Measurements from ENCODE around the gene TPCN1. TPM values are rescaled to one million over a fixed set of nuclear protein-coding genes. Genes with fewer than 3 reads are reported as not detected.

Gene TPCN1
- total RNA-seq (2016; rRNA removed; fragmentation: Illumina TruSeq; extraction: Trizol) (3.8 and 8.0 TPM in 2 replicates), polyA plus RNA-seq (2011; rRNA removed) (26.8 and 33.5 TPM in 2 replicates), polyA minus RNA-seq (2011; rRNA and poly(A)+ RNA removed; ENCODE audit: low replicate concordance) (40.0 and 48.9 TPM in 2 replicates), Bru-seq, nascent RNA (percentile 53 among the genes with signal in this experiment), BruChase-seq, experiment 1, labeled RNA remaining after a 6-hour chase (percentile 62 among the genes with signal in this experiment), BruChase-seq, experiment 2, labeled RNA remaining after a 2-hour chase (percentile 55 among the genes with signal in this experiment)
- 4.4 and 4.6 TPM in 2 replicates for total RNA-seq (2016; cell fraction: cytosol; rRNA removed; fragmentation: Illumina TruSeq; extraction: Trizol; ENCODE audit: low read depth)
- 3.0 and 10.0 TPM in 2 replicates for total RNA-seq (2016; cell fraction: insoluble cytoplasmic fraction; rRNA removed; fragmentation: Illumina TruSeq; extraction: Trizol)
- 4.2 and 4.5 TPM in 2 replicates for total RNA-seq (2016; cell fraction: membrane; rRNA removed; fragmentation: Illumina TruSeq; extraction: Trizol)
- 12.3 and 15.7 TPM in 2 replicates for total RNA-seq (2016; cell fraction: nucleus; rRNA removed; fragmentation: Illumina TruSeq; extraction: Trizol)
- 10.3 and 10.4 TPM in 2 replicates for polyA plus RNA-seq (2011; cell fraction: cytosol; rRNA removed)
- 183 and 201 TPM in 2 replicates for polyA plus RNA-seq (2011; cell fraction: nucleus; rRNA removed)
- 18.0 and 21.8 TPM in 2 replicates for polyA plus RNA-seq (2012)
- polyA plus RNA-seq (2016; cell fraction: cytosol; fragmentation: Illumina TruSeq; extraction: Trizol; ENCODE audit: low read depth) = 0.84 and 1.4 TPM in 2 replicates
- polyA plus RNA-seq (2016; cell fraction: insoluble cytoplasmic fraction; fragmentation: Illumina TruSeq; extraction: Trizol; ENCODE audit: low read depth) = 3.5 and 4.1 TPM in 2 replicates
- 2.5 and 2.8 TPM in 2 replicates for polyA plus RNA-seq (2016; cell fraction: membrane; fragmentation: Illumina TruSeq; extraction: Trizol; ENCODE audit: low read depth)
- polyA plus RNA-seq (2016; cell fraction: nucleus; fragmentation: Illumina TruSeq; extraction: Trizol; ENCODE audit: insufficient read depth, low read depth) = 42.1 and 42.8 TPM in 2 replicates
- polyA minus RNA-seq (2011; cell fraction: cytosol; rRNA and poly(A)+ RNA removed) = 7.3 and 9.8 TPM in 2 replicates
- polyA minus RNA-seq (2011; cell fraction: nucleus; rRNA and poly(A)+ RNA removed) = 45.8 and 47.1 TPM in 2 replicates
- long read RNA-seq, experiment 1, full-length matches to known transcripts = 1 of 8 reads
- long read RNA-seq, experiment 1, partial matches to known transcripts = 0 of 8 reads
- long read RNA-seq, experiment 1, other reads (novel, unspliced or antisense) = 7 of 8 reads
- long read RNA-seq, experiment 2, full-length matches to known transcripts = 2 of 27 reads
- long read RNA-seq, experiment 2, partial matches to known transcripts = 5 of 27 reads
- long read RNA-seq, experiment 2, other reads (novel, unspliced or antisense) = 20 of 27 reads

GRCh38 chr12:113221181-113221996 lies at the start of gene TPCN1:
Gene TPCN1, plus strand, starts transcription at chr12:113221464. Its CDS starts 5,389 bp downstream, at chr12:113226853.
- Histone ChIP-seq H3K4me1 (ENCODE audit: insufficient read depth, low read length) (peaks cover 45% of the 10 kb centered on the region), H3K36me3 (replicated peaks in 1 of 2; ENCODE audit: control insufficient read depth in 1 of 2, insufficient read depth in 2 of 2, low read length in 2 of 2) (no peaks in the 10 kb centered on the region), H3K4me2 (ENCODE audit: low read depth, low read length) (peak within 1 kb of the TSS; percentile 100), H3K27ac (ENCODE audit: extremely low read length, insufficient read depth, low read length) (peak within 1 kb of the TSS; percentile 83), H3K9ac (ENCODE audit: insufficient read depth, low read depth, low read length) (peak within 1 kb of the TSS; percentile 92), H3K27me3 (ENCODE audit: control insufficient read depth in 1 of 2, insufficient read depth in 2 of 2, low read length in 2 of 2) (no peaks in the 10 kb centered on the region), H3K79me2 (ENCODE audit: insufficient read depth, low read length) (peaks cover 13% of the 10 kb centered on the region), H3K9me3 (ENCODE audit: low read length) (no peaks in the 10 kb centered on the region), H2AFZ (ENCODE audit: low read length) (peak within 1 kb of the TSS; percentile 42), H4K20me1 (ENCODE audit: insufficient read depth, low read length) (no peaks in the 10 kb centered on the region), H3K4me3 (replicated peaks in 1 of 3; ENCODE audit: insufficient read depth in 1 of 3, low read depth in 2 of 3, low read length in 3 of 3) (peak within 1 kb of the TSS; percentile 67 to 90 (median 89))
- intact Hi-C loops (cut with micrococcal nuclease; ENCODE audit: unreplicated experiment) (loop anchor here (1.0 to 2.0 kb wide), 4 partner anchors 36 to 204 kb away; partner anchors contain the start of genes DDX54 and RITA1), in situ Hi-C loops (cut with HindIII; ENCODE audit: extremely low pct_ligation_motif_present, low pct_unique_long_range_greater_than_20kb) (no loop called here)
- DNase-seq (ENCODE audit: low spot score) (peak; percentile 100), FAIRE-seq (no peak), ATAC-seq (peak; percentile 93)
- no TSS peak for BruUV-seq (replicated peaks)
- under 1% methylated on average over 24 of the region's 68 CpGs for WGBS (ENCODE audit: low lambda C conversion rate)
- CTCF ChIA-PET (ENCODE audit: low intra/inter-chr PET ratio, low total read pairs) = no interaction called here
- POLR2A ChIA-PET = interaction anchor here (0.8 to 4.2 kb wide), 15 partner anchors 9 to 204 kb away, joined by 3 to 55 read pairs (median 7); partner anchors contain the start of genes DDX54, RITA1 and SLC8B1
- TF ChIP-seq TARDBP (CRISPR knock-in tag; IDR thresholded peaks at IDR 0.05) (peak; percentile 63), TFDP1 (CRISPR knock-in tag; IDR thresholded peaks at IDR 0.05; ENCODE audit: borderline replicate concordance) (peak; percentile 5; the same call in 1 of the 2 replicates), TBP (CRISPR knock-in tag; IDR thresholded peaks at IDR 0.05) (no peak), TBX2 (CRISPR knock-in tag; IDR thresholded peaks at IDR 0.05; ENCODE audit: borderline replicate concordance) (0 out of 2 replicates have a peak, but pooled peaks have one; percentile 12), ZSCAN29 (CRISPR knock-in tag; conservative IDR thresholded peaks at IDR 0.05) (no peak), TAF15 (IDR thresholded peaks at IDR 0.05; ENCODE audit: low read depth, low read length, poor library complexity, severe bottlenecking) (no peak), ZNF501 (CRISPR knock-in tag; IDR thresholded peaks at IDR 0.05) (no peak), KAT7 (CRISPR knock-in tag; IDR thresholded peaks at IDR 0.05; ENCODE audit: borderline replicate concordance) (no peak; the same call in 1 of the 2 replicates), SSRP1 (CRISPR knock-in tag; IDR thresholded peaks at IDR 0.05) (no peak), IRF2 (CRISPR knock-in tag; IDR thresholded peaks at IDR 0.05) (no peak), CSRNP1 (CRISPR knock-in tag; IDR thresholded peaks at IDR 0.05) (no peak), TCF12 (IDR thresholded peaks at IDR 0.05) (no peak), TCF12 (CRISPR knock-in tag; IDR thresholded peaks at IDR 0.05) (no peak), ZBTB20 (CRISPR knock-in tag; IDR thresholded peaks at IDR 0.05; ENCODE audit: borderline replicate concordance, low read depth) (no peak), BORCS8-MEF2B (CRISPR knock-in tag; IDR thresholded peaks at IDR 0.05) (peak; percentile 64; the same call in 1 of the 2 replicates), ZNF460 (CRISPR knock-in tag; IDR thresholded peaks at IDR 0.05; ENCODE audit: borderline replicate concordance) (no peak)
